Naive B cell (primary cell): Measurements from ENCODE around the gene IGFBP2. TPM values are rescaled to one million over a fixed set of nuclear protein-coding genes. Genes with fewer than 3 reads are reported as not detected.
A peak's percentile ranks its signal among the peaks of the same experiment; 100 is the strongest.

Source experiments
- ATAC-seq, 2 donors: fragments of 150-1000 bp; cut with Tn5 transposase; 2 replicates each; pipeline ENCODE4 v1.10.0; 2021; ENCODE audit warnings: low read depth in 2 of 2, mild to moderate bottlenecking in 2 of 2, moderate library complexity in 2 of 2
- DNase-seq: peaks from one replicate; pipeline ENCODE4 v3.0.0; 2022
- H3K27ac Mint-ChIP-seq, 6 donors: one replicate each; pipeline ENCODE4 v1.8.0; 2020 to 2022; ENCODE audit warnings: mild to moderate bottlenecking in 6 of 6, mixed read lengths in 6 of 6, moderate library complexity in 5 of 6, inconsistent platforms in 2 of 6
- H3K27me3 Mint-ChIP-seq, 3 donors: one replicate each; pipeline ENCODE4 v1.8.0; 2021 to 2022; ENCODE audit warnings: mixed read lengths in 3 of 3, mild to moderate bottlenecking in 1 of 3
- H3K36me3 Mint-ChIP-seq, 2 donors: one replicate each; pipeline ENCODE4 v1.8.0; 2020 to 2022; ENCODE audit warnings: mixed read lengths in 2 of 2, inconsistent platforms in 1 of 2, mild to moderate bottlenecking in 1 of 2
- H3K4me1 Mint-ChIP-seq, 3 donors: one replicate each; pipeline ENCODE4 v1.8.0; 2020 to 2022; ENCODE audit warnings: mixed read lengths in 3 of 3, inconsistent platforms in 1 of 3, mild to moderate bottlenecking in 1 of 3, moderate library complexity in 1 of 3
- H3K4me3 Mint-ChIP-seq, 8 donors: one replicate each; pipeline ENCODE4 v1.8.0; 2020 to 2022; ENCODE audit warnings: mild to moderate bottlenecking in 8 of 8, mixed read lengths in 8 of 8, moderate library complexity in 8 of 8, inconsistent platforms in 2 of 8
- H3K9me3 Mint-ChIP-seq, 7 donors: one replicate each; pipeline ENCODE4 v1.8.0; 2020 to 2022; ENCODE audit warnings: mixed read lengths in 7 of 7, mild to moderate bottlenecking in 5 of 7, inconsistent platforms in 2 of 7, moderate library complexity in 1 of 7
- polyA plus RNA-seq, 6 donors: library from polyadenylated mRNA; unstranded; fragments of 300-500 nt; fragmentation: Illumina TruSeq; gene quantifications; one replicate each; pipeline ENCODE4 v1.2.3, GENCODE V29; 2021; ENCODE audit warnings: low read depth in 6 of 6

IGFBP2 gene
- polyA plus RNA-seq, 6 donors from 2014 or later, result not detected

DNA sequence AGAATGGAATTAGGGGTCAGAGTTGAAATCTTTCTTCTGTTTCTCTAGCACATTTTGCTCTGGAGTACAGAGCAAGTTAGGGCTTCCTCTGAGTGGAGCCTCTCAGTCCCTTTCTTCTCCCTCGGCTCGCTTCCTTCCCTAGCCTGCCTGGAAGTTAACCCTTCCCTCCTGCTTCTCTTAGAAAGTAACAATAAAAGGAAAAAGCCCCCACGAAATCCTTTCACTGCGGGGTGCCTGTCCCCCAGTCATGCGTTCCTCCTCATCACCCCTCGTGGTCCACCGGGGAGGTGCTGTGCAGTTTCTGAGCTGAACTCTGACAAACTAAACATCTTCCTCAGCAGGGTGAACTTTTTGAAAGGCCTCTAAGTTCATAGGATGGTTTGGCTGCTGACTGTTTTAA lies 2.0 kb downstream of the IGFBP2 start:
- ATAC-seq, result no peak
- H3K36me3 Mint-ChIP-seq, result peaks cover 0 to 7% of the 10 kb centered on the region in 2 donors
- H3K9me3 Mint-ChIP-seq, result peaks cover 0 to 5% (median 2%) of the 10 kb centered on the region in 7 donors
- no peak for DNase-seq
- H3K4me3 Mint-ChIP-seq, result peak overlapping the region in 6 of 8 donors; percentile 20 to 77 (median 53)
- peak overlapping the region in 1 of 6 donors; percentile 4 for H3K27ac Mint-ChIP-seq
- peaks cover 40 to 77% (median 76%) of the 10 kb centered on the region in 3 donors for H3K27me3 Mint-ChIP-seq
- peaks cover 15 to 36% (median 18%) of the 10 kb centered on the region in 3 donors for H3K4me1 Mint-ChIP-seq

- DNase-seq (no peak), ATAC-seq (no peak)
- Mint-ChIP-seq H3K9me3 (peaks cover 0 to 5% (median 2%) of the 10 kb centered on the region in 7 donors), H3K4me1 (peaks cover 15 to 36% (median 18%) of the 10 kb centered on the region in 3 donors), H3K27me3 (peaks cover 46 to 80% (median 79%) of the 10 kb centered on the region in 3 donors), H3K4me3 (peak overlapping the region in 6 of 8 donors; percentile 22 to 65 (median 53)), H3K36me3 (peaks cover 0 to 7% of the 10 kb centered on the region in 2 donors), H3K27ac (no peak overlapping the region)
Observed at GRCh38 chr2:216635701-216636550, 2.7 kb downstream of the IGFBP2 start.

- H3K4me1 Mint-ChIP-seq, result peaks cover 15 to 36% (median 18%) of the 10 kb centered on the region in 3 donors
- ATAC-seq (no peak), DNase-seq (no peak)
- H3K36me3 Mint-ChIP-seq, result peaks cover 0 to 7% of the 10 kb centered on the region in 2 donors
- H3K27me3 Mint-ChIP-seq, result peaks cover 46 to 72% (median 70%) of the 10 kb centered on the region in 3 donors
- no peak overlapping the region for H3K27ac Mint-ChIP-seq
- H3K9me3 Mint-ChIP-seq, result peaks cover 0 to 5% (median 2%) of the 10 kb centered on the region in 7 donors
- H3K4me3 Mint-ChIP-seq, result peak overlapping the region in 4 of 8 donors; percentile 22 to 65 (median 34)
Observed at GRCh38 chr2:216636551-216637450, 3.6 kb downstream of the IGFBP2 start.

- H3K27me3 Mint-ChIP-seq, result peaks cover 46 to 67% (median 67%) of the 10 kb centered on the region in 3 donors
- peaks cover 0 to 6% of the 10 kb centered on the region in 2 donors for H3K36me3 Mint-ChIP-seq
- H3K4me1 Mint-ChIP-seq, result peaks cover 15 to 33% (median 18%) of the 10 kb centered on the region in 3 donors
- DNase-seq (no peak), ATAC-seq (no peak)
- H3K27ac Mint-ChIP-seq, result no peak overlapping the region
- H3K9me3 Mint-ChIP-seq, result peaks cover 0 to 5% (median 2%) of the 10 kb centered on the region in 7 donors
- peak overlapping the region in 1 of 8 donors; percentile 42 for H3K4me3 Mint-ChIP-seq
Observed at GRCh38 chr2:216637472-216637871, 4.3 kb downstream of the IGFBP2 start.

DNA sequence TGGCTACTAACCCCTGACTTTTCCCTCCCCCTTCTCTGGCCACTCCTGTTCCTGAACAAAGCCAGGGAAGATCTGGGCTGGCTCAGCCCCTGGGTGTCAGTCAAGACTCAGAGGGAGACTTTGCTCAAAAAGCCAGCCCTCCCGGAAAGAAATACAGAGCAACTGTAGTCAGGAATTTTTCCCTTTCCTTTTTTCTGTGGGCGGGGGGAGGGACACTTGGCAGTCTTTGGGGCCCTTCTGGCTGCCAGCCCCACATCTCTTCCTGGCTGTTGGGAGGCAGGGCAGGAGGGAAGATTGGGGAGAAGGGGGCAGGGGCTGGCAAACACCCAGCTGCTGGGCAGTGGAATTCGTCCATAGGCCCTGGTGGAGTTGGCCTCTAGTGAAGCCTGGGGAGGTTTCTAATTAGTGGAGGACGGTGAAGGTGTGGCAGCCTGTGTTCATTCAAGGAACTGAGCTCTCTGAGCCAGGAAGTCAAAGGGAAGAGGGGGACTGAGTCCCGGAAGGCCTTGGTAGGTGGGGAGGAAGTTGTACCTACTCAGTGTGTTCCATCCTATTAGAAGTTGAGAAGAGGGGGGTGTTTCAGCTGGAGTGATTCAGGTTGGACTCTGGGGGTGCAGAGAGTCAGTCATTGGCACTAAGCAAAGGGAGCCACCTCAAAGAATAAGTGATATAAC lies 10.9 kb downstream of the IGFBP2 start:
- Mint-ChIP-seq H3K27ac (no peak overlapping the region), H3K9me3 (peaks cover 0 to 3% (median 1%) of the 10 kb centered on the region in 7 donors), H3K4me3 (no peak overlapping the region), H3K4me1 (peaks cover 0 to 8% (median 8%) of the 10 kb centered on the region in 3 donors), H3K27me3 (peaks cover 23 to 35% (median 32%) of the 10 kb centered on the region in 3 donors), H3K36me3 (no peaks in the 10 kb centered on the region)
- DNase-seq, result no peak
- no peak for ATAC-seq

DNA sequence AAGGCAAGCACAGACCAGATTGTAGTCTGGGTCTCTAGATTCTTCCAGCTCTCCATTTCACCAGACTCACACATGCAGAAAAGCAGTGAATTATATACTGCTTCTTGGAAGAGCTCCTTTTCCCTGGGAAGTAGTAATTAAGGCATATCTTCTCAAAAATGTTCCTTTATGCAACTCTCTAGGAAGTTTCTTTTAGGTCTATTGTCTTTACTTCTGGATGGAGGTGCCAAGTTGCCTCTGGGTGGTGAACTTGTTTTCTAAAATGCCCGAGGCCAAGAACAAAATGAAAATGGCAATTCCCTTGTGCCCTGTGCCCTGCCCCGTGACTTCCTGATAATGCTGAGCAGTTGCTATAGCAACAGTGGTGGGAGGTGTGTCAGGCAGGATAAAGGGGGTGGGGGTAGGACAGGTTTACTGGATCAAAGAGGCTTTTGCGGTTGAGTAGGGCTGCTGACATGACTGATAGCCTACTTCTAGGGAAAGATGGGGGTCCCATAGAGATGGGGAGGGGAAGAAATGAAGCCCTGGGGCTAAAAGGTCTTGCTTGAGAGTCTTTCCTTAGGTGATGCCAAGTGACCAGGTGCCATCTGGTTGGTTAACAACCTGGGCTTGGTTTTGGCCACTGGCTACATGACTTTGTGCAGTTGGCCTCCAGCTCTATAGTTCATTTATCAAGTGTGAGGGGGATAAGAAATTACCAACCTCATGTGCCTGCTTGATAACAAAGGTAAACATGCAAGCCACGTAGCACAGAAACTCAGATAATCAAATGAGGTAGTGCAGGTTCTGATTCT lies 11.8 kb downstream of the IGFBP2 start:
- no peak overlapping the region for H3K4me3 Mint-ChIP-seq
- H3K27ac Mint-ChIP-seq, result peak overlapping the region in 1 of 6 donors; percentile 32
- H3K4me1 Mint-ChIP-seq, result peaks cover 0 to 8% (median 8%) of the 10 kb centered on the region in 3 donors
- H3K27me3 Mint-ChIP-seq, result peaks cover 20 to 28% (median 26%) of the 10 kb centered on the region in 3 donors
- H3K36me3 Mint-ChIP-seq, result no peaks in the 10 kb centered on the region
- ATAC-seq (no peak), DNase-seq (no peak)
- peaks cover 0 to 3% (median 1%) of the 10 kb centered on the region in 7 donors for H3K9me3 Mint-ChIP-seq

DNA sequence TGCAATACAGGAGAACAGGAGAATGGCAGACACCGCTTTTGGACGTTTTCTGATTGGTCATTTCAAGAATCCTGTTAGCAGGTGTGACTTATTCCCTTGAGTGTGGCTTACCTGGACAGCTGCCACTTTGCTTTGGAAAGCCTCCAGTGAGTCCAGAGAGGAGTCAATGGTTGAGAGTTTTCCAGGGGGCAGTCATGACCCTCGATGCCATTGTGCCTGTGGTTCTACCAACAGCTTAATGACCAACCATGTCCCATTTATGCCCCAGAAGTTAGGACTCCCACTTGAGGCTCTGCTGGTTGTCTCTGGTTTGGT lies 12.4 kb downstream of the IGFBP2 start:
- H3K27ac Mint-ChIP-seq, result no peak overlapping the region
- DNase-seq (no peak), ATAC-seq (no peak)
- H3K4me1 Mint-ChIP-seq, result peaks cover 0 to 8% (median 8%) of the 10 kb centered on the region in 3 donors
- H3K36me3 Mint-ChIP-seq, result no peaks in the 10 kb centered on the region
- peaks cover 0 to 3% (median 1%) of the 10 kb centered on the region in 7 donors for H3K9me3 Mint-ChIP-seq
- peaks cover 17 to 28% (median 26%) of the 10 kb centered on the region in 3 donors for H3K27me3 Mint-ChIP-seq
- H3K4me3 Mint-ChIP-seq, result no peak overlapping the region

DNA sequence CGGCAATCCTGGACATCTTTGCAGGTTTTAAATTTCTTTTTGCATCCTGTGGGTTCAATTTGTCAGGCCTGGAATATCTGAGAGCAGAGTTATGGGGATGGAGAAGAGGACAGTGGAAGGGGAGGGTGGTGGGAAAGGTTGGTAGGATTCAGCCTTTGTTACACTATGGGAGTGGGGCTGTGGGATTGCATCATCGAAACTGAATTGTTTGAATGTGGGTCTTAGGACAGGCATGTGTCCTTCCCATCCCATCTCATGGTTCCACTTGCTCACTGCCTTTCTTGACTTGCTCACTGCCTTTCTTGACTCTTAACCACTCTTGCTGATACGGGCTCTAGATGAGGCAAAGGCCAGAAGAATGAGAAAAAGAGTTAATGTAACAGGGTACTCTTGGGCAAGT lies 12.9 kb downstream of the IGFBP2 start:
- ATAC-seq (no peak), DNase-seq (no peak)
- no peak overlapping the region for H3K27ac Mint-ChIP-seq
- H3K4me3 Mint-ChIP-seq, result no peak overlapping the region
- H3K27me3 Mint-ChIP-seq, result peaks cover 18 to 27% (median 26%) of the 10 kb centered on the region in 3 donors
- H3K36me3 Mint-ChIP-seq, result no peaks in the 10 kb centered on the region
- peaks cover 0 to 3% (median 1%) of the 10 kb centered on the region in 7 donors for H3K9me3 Mint-ChIP-seq
- peaks cover 0 to 8% (median 8%) of the 10 kb centered on the region in 3 donors for H3K4me1 Mint-ChIP-seq

DNA sequence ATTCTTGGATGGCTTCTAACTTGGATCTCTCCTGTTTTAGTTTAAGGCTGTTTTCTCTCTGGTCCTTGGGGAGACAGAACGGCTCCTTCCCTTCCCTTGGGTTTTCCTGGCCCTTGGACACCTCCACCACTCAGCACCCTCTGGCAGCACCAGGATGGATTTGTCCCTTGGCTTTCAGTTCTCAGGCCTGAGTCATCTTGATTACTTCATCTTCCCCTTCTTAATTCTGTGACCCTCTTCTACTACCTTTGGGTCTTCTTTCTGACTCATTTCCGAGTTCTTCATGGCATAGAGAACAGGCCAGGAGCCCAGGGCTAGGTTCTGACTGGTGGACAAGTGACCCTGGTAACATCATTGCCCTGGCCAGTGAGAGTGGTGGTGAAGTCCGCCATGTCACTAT lies 14.9 kb downstream of the IGFBP2 start:
- peaks cover 0 to 2% (median 0%) of the 10 kb centered on the region in 7 donors for H3K9me3 Mint-ChIP-seq
- peaks cover 20 to 25% (median 21%) of the 10 kb centered on the region in 3 donors for H3K27me3 Mint-ChIP-seq
- DNase-seq (no peak), ATAC-seq (no peak)
- peaks cover 0 to 8% (median 8%) of the 10 kb centered on the region in 3 donors for H3K4me1 Mint-ChIP-seq
- no peak overlapping the region for H3K27ac Mint-ChIP-seq
- no peak overlapping the region for H3K4me3 Mint-ChIP-seq
- H3K36me3 Mint-ChIP-seq, result no peaks in the 10 kb centered on the region

- ATAC-seq (no peak), DNase-seq (no peak)
- peaks cover 18 to 28% (median 20%) of the 10 kb centered on the region in 3 donors for H3K27me3 Mint-ChIP-seq
- peaks cover 0 to 7% (median 6%) of the 10 kb centered on the region in 3 donors for H3K4me1 Mint-ChIP-seq
- H3K36me3 Mint-ChIP-seq, result no peaks in the 10 kb centered on the region
- H3K4me3 Mint-ChIP-seq, result no peak overlapping the region
- H3K9me3 Mint-ChIP-seq, result peaks cover 0 to 2% (median 0%) of the 10 kb centered on the region in 7 donors
- no peak overlapping the region for H3K27ac Mint-ChIP-seq
Observed at GRCh38 chr2:216649574-216649973, 16.4 kb downstream of the IGFBP2 start.

- no peak for ATAC-seq
- Mint-ChIP-seq H3K36me3 (no peaks in the 10 kb centered on the region), H3K4me3 (no peak overlapping the region), H3K27ac (no peak overlapping the region), H3K27me3 (peaks cover 13 to 28% (median 18%) of the 10 kb centered on the region in 3 donors), H3K4me1 (no peaks in the 10 kb centered on the region), H3K9me3 (peaks cover 0 to 2% (median 0%) of the 10 kb centered on the region in 7 donors)
- DNase-seq, result no peak
Observed at GRCh38 chr2:216650626-216651257, 17.5 kb downstream of the IGFBP2 start.
